DLD1 (cell line): Measurements from ENCODE around the gene KMT5B.

ENCODE experiments used
- in situ Hi-C: cut with HindIII; loops from 2 replicates; pipeline ENCODE4 v1.10.0; 2017; ENCODE audit warnings: low sequenced_read_pairs

Gene KMT5B

GRCh38 chr11:68186061-68186460 lies 27.0 kb downstream of the KMT5B start:
- in situ Hi-C loops, result no loop called here

GRCh38 chr11:68181719-68182451 lies 31.2 kb downstream of the KMT5B start:
- in situ Hi-C loops, result no loop called here

GRCh38 chr11:68179847-68180246 lies 33.2 kb downstream of the KMT5B start:
- in situ Hi-C loops, result no loop called here

GRCh38 chr11:68177877-68178276 lies 35.2 kb downstream of the KMT5B start:
- in situ Hi-C loops, result no loop called here

GRCh38 chr11:68173926-68174325 lies 39.2 kb downstream of the KMT5B start:
- in situ Hi-C loops, result no loop called here

GRCh38 chr11:68169442-68169841 lies 43.7 kb downstream of the KMT5B start:
- in situ Hi-C loops, result no loop called here

GRCh38 chr11:68168694-68169093 lies 44.4 kb downstream of the KMT5B start:
- in situ Hi-C loops, result no loop called here

- in situ Hi-C loops, result no loop called here
Measured at GRCh38 chr11:68167474-68167873, 45.6 kb downstream of the KMT5B start.

- in situ Hi-C loops, result no loop called here
Measured at GRCh38 chr11:68166969-68167368, 46.1 kb downstream of the KMT5B start.

- in situ Hi-C loops, result no loop called here
Measured at GRCh38 chr11:68165601-68166000, 47.5 kb downstream of the KMT5B start.

GRCh38 chr11:68164437-68164836 lies 48.7 kb downstream of the KMT5B start:
- in situ Hi-C loops, result no loop called here

GRCh38 chr11:68163691-68164090 lies 49.4 kb downstream of the KMT5B start:
- in situ Hi-C loops, result no loop called here

- in situ Hi-C loops, result no loop called here
Measured at GRCh38 chr11:68160100-68160695, 52.9 kb downstream of the KMT5B start.

GRCh38 chr11:68159665-68160064 lies 53.4 kb downstream of the KMT5B start:
- in situ Hi-C loops, result no loop called here

GRCh38 chr11:68159161-68159560 lies 53.9 kb downstream of the KMT5B start:
- in situ Hi-C loops, result no loop called here

- in situ Hi-C loops, result no loop called here
Measured at GRCh38 chr11:68158580-68158979, 54.5 kb downstream of the KMT5B start.

GRCh38 chr11:68153742-68154141 lies 59.4 kb downstream of the KMT5B start:
- in situ Hi-C loops, result no loop called here

- in situ Hi-C loops, result no loop called here
Measured at GRCh38 chr11:68150037-68150436, 63.1 kb downstream of the KMT5B start.

- in situ Hi-C loops, result no loop called here
Measured at GRCh38 chr11:68149417-68149816, 63.7 kb downstream of the KMT5B start.

GRCh38 chr11:68148879-68149278 lies 64.2 kb downstream of the KMT5B start:
- in situ Hi-C loops, result no loop called here

- in situ Hi-C loops, result no loop called here
Measured at GRCh38 chr11:68148071-68148805, 64.9 kb downstream of the KMT5B start.
